Suprapubic skin (tissue), 4 donors: ENCODE data around the gene PPP1R9A.

Experiments
- CTCF ChIP-seq, 2 donors: fragments of 200-600 bp in 1 of 2; fragments of 450-650 bp in 1 of 2; sonication (generic) in 1 of 2; IDR thresholded peaks; one replicate each; pipeline ENCODE4 v1.5.1; 2016 to 2019; ENCODE audit warnings: antibody characterized with exemption in 2 of 2, mild to moderate bottlenecking in 1 of 2, moderate library complexity in 1 of 2
- POLR2A ChIP-seq, 2 donors: fragments of 450-650 bp; IDR thresholded peaks; one replicate each; pipeline ENCODE4 v1.6.1; 2017; ENCODE audit warnings: antibody characterized with exemption in 2 of 2, mild to moderate bottlenecking in 2 of 2, moderate library complexity in 2 of 2
- POLR2AphosphoS5 ChIP-seq, 3 donors: sonication (generic); formaldehyde crosslinking; IDR thresholded peaks; one replicate each; pipeline ENCODE4 v1.6.1; 2017; ENCODE audit warnings: antibody characterized with exemption in 3 of 3

GRCh38 chr7:95250571-95250970 is 343.2 kb downstream of the PPP1R9A start:
- no peak for TF ChIP-seq CTCF (IDR thresholded peaks at IDR 0.05)
- no peak for TF ChIP-seq POLR2A (IDR thresholded peaks at IDR 0.05)
- TF ChIP-seq POLR2AphosphoS5 (IDR thresholded peaks at IDR 0.05): no peak
